ENCODE measurements around the gene SNX24.
A peak's percentile ranks its signal among the peaks of the same experiment; 100 is the strongest.
"Not testable (repeated sequence)": the region's sequence is repeated elsewhere in the genome, so short reads cannot be mapped to it uniquely, and the experiment has no call there.

Gene SNX24

GRCh38 chr5:122971333-122971732 lies 125.9 kb downstream of the SNX24 start:
- DNase-seq: no peak

GRCh38 chr5:122972877-122973276 lies 127.5 kb downstream of the SNX24 start:
- DNase-seq: no peak

GRCh38 chr5:122973759-122974158 lies 128.3 kb downstream of the SNX24 start:
- DNase-seq: not testable (repeated sequence)

- not testable (repeated sequence) for DNase-seq
Observed at GRCh38 chr5:122974251-122974650, 128.8 kb downstream of the SNX24 start.

- no peak for DNase-seq
Observed at GRCh38 chr5:122977319-122977718, 131.9 kb downstream of the SNX24 start.

GRCh38 chr5:122978068-122978467 lies 132.7 kb downstream of the SNX24 start:
- no peak for DNase-seq

- no peak for DNase-seq
Observed at GRCh38 chr5:122978644-122979297, 133.4 kb downstream of the SNX24 start.

- no peak for DNase-seq
Observed at GRCh38 chr5:122981846-122982245, 136.4 kb downstream of the SNX24 start.

- no peak for DNase-seq
Observed at GRCh38 chr5:122982376-122982775, 137.0 kb downstream of the SNX24 start.

GRCh38 chr5:122984425-122984824 lies 139.0 kb downstream of the SNX24 start:
- DNase-seq: no peak

GRCh38 chr5:122985006-122985700 lies 139.7 kb downstream of the SNX24 start:
- DNase-seq: no peak

- DNase-seq: no peak
Observed at GRCh38 chr5:122985954-122986721, 140.7 kb downstream of the SNX24 start.

GRCh38 chr5:122996091-122996490 lies 150.7 kb downstream of the SNX24 start:
- no peak for DNase-seq

- no peak for DNase-seq
Observed at GRCh38 chr5:122997294-122997693, 151.9 kb downstream of the SNX24 start.

GRCh38 chr5:122999947-123000563 lies 154.6 kb downstream of the SNX24 start:
- DNase-seq: peak; percentile 29 to 39

GRCh38 chr5:123000731-123001130 lies 155.3 kb downstream of the SNX24 start:
- DNase-seq: no peak

GRCh38 chr5:123001808-123002207 lies 156.4 kb downstream of the SNX24 start:
- DNase-seq: no peak

GRCh38 chr5:123007182-123007581 lies 161.8 kb downstream of the SNX24 start:
- DNase-seq: no peak

- no peak for DNase-seq
Observed at GRCh38 chr5:123007754-123008153, 162.3 kb downstream of the SNX24 start.

GRCh38 chr5:123012321-123012720 lies 166.9 kb downstream of the SNX24 start:
- no peak for DNase-seq

- no peak for DNase-seq
Observed at GRCh38 chr5:123014689-123015088, 169.3 kb downstream of the SNX24 start.

- no peak for DNase-seq
Observed at GRCh38 chr5:123028222-123028621, 182.8 kb downstream of the SNX24 start.

- DNase-seq: no peak
Observed at GRCh38 chr5:123033157-123033671, 187.8 kb downstream of the SNX24 start.

Data from AML-193 (cell line).